Stomach (tissue), 9 donors: ENCODE measurements around the gene JPH2. TPM values are rescaled to one million over a fixed set of nuclear protein-coding genes. Genes with fewer than 3 reads are reported as not detected.

Source experiments
- DNase-seq, 2 donors: peaks; one replicate each; pipeline versions ENCODE4 v3.0.0 to v3.0.0-alpha.2; 2013 to 2019
- H3K27ac ChIP-seq, 5 donors: fragments of 200-600 bp in 4 of 5; sonication (generic) in 4 of 5; one replicate each; pipeline ENCODE4 v1.5.1; 2013 to 2019; ENCODE audit warnings: mild to moderate bottlenecking in 1 of 5, moderate library complexity in 1 of 5
- H3K27me3 ChIP-seq, 3 donors: fragments of 200-600 bp; sonication (generic); one replicate each; pipeline ENCODE4 v1.5.1; 2017 to 2019; ENCODE audit warnings: mixed run types in 1 of 3
- H3K36me3 ChIP-seq, 4 donors: fragments of 200-600 bp; sonication (generic); 1 replicate in 3 of 4; 2 replicates in 1 of 4; pipeline ENCODE4 v1.5.1; 2016 to 2019
- H3K4me1 ChIP-seq, 4 donors: fragments of 200-600 bp; sonication (generic); one replicate each; pipeline ENCODE4 v1.5.1; 2016 to 2019
- H3K4me3 ChIP-seq, 4 donors: fragments of 200-600 bp; sonication (generic) in 3 of 4; one replicate each; pipeline ENCODE4 v1.5.1; 2016 to 2019; ENCODE audit warnings: mild to moderate bottlenecking in 1 of 4
- H3K9me3 ChIP-seq, 4 donors: fragments of 200-600 bp; sonication (generic); one replicate each; pipeline ENCODE4 v1.5.1; 2016 to 2019
- EP300 ChIP-seq: sonication (generic); formaldehyde crosslinking; IDR thresholded peaks from one replicate; pipeline ENCODE4 v1.6.1; 2017; ENCODE audit warnings: antibody characterized with exemption
- POLR2A ChIP-seq, 4 donors: fragments of 450-650 bp; IDR thresholded peaks; one replicate each; pipeline ENCODE4 v1.6.1; 2016; ENCODE audit warnings: antibody characterized with exemption in 4 of 4, control low read depth in 2 of 4, mild to moderate bottlenecking in 1 of 4, moderate library complexity in 1 of 4
- POLR2AphosphoS5 ChIP-seq, 3 donors: sonication (generic); formaldehyde crosslinking; IDR thresholded peaks; one replicate each; pipeline ENCODE4 v1.6.1; 2016; ENCODE audit warnings: antibody characterized with exemption in 3 of 3
- WGBS, 5 donors: extraction: QIAGEN DNeasy Blood & Tissue Kit in 3 of 5; methylation state at CpG; one replicate each; pipeline versions ENCODE4 v1.1.5 to v1.1.7; 2013 to 2018; 5-methylcytosine and 5-hydroxymethylcytosine counted together
- intact Hi-C: fragments of 100-400 bp; cut with DNase I; formaldehyde crosslinking; loops from one replicate; pipeline ENCODE4 v1.15.1; 2023; ENCODE audit warnings: low total_unique reads
- polyA plus RNA-seq, 3 donors: library from polyadenylated mRNA; stranded (reverse); fragments of 200-250 nt; gene quantifications; one replicate each; pipeline ENCODE4 v1.2.3, GENCODE V29; 2013
- total RNA-seq, 5 donors: library from RNA; depleted of rRNA; stranded (reverse); fragments of >200 nt; gene quantifications; one replicate each; pipeline versions ENCODE4 v1.1.0 to v1.2.3, GENCODE V29; 2014 to 2016
- TF ChIP-seq, protein P1 (sequence below), 7 experiments: fragments of 450-650 bp in 4 of 7; fragments of 200-600 bp in 3 of 7; sonication (generic) in 3 of 7; IDR thresholded peaks; one replicate each; pipeline ENCODE4 v1.5.1; 2016 to 2019; ENCODE audit warnings: antibody characterized with exemption in 7 of 7, control low read depth in 2 of 7, mild to moderate bottlenecking in 1 of 7
- donor health status: healthy with polysubstance abuse.
- donor health status: Bipolar disorder and iron deficiency.
- donor health status: healthy.

The JPH2 gene
- total and polyA plus RNA-seq, 8 donors, result 0.15 to 51.9 (median 10.9) TPM

DNA sequence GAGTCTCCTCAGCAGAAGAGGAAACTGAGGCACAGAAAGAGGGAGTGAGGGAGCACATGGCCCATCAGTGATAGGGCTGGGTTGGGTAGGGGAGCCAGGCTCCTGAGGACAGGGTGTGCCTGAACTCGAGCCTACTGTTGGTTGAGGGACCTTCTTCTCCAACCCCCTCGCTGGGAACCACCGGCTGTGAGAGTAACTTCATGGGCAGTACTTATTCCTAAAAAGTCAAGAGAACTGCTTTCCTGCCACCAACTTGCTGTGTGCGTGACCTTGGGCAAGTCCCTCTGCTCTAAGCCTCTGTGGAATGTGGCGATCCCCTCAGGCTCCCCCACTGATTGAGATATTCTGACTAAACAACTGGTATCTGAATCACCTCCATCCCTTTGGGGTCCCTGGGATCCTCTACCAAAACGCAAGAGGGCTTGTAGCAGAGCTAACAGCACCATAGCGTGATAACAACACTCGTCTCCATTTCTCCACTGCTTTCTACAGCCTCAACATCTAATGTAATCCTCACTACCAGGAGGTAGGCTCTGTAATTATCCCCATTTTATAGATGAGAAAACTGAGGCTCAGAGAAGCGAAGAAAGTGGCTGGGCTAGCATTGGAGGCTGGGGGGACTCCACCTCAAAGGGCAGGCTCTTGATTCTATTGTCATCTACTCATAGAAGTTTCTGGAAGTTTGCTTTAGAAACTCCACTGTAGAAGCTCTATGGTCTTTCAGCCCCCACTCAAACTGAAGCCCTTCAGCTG lies 76.0 kb downstream of the JPH2 start:
- Histone ChIP-seq H3K4me1 (peaks cover under 1 to 25% (median 9%) of the 10 kb centered on the region in 4 donors), H3K4me3 (no peak overlapping the region), H3K27ac (peak overlapping the region in 1 of 5 donors; percentile 49), H3K9me3 (peaks cover 0 to 10% (median 7%) of the 10 kb centered on the region in 4 donors), H3K27me3 (peaks cover 0 to 54% (median 10%) of the 10 kb centered on the region in 3 donors), H3K36me3 (no peaks in the 10 kb centered on the region)
- DNase-seq, result no peak
- intact Hi-C loops, result no loop called here
- 58 to 85% (median 71%) methylated on average over 7 to 9 of the region's 9 CpGs for WGBS, 5 donors
- TF ChIP-seq EP300 (no peak), POLR2AphosphoS5 (IDR thresholded peaks at IDR 0.05) (no peak)

- Histone ChIP-seq H3K4me1 (peaks cover 0 to 31% (median 10%) of the 10 kb centered on the region in 4 donors), H3K4me3 (no peak overlapping the region), H3K36me3 (no peaks in the 10 kb centered on the region), H3K27me3 (peaks cover 0 to 43% (median 3%) of the 10 kb centered on the region in 3 donors), H3K27ac (no peak overlapping the region), H3K9me3 (peaks cover 0 to 10% (median 7%) of the 10 kb centered on the region in 4 donors)
- 23 to 45% (median 31%) methylated on average over 4 to 5 of the region's 5 CpGs for WGBS, 5 donors
- intact Hi-C loops, result no loop called here
- TF ChIP-seq POLR2A (IDR thresholded peaks at IDR 0.05) (no peak), EP300 (no peak), POLR2AphosphoS5 (IDR thresholded peaks at IDR 0.05) (no peak)
- TF ChIP-seq, protein P1, sequence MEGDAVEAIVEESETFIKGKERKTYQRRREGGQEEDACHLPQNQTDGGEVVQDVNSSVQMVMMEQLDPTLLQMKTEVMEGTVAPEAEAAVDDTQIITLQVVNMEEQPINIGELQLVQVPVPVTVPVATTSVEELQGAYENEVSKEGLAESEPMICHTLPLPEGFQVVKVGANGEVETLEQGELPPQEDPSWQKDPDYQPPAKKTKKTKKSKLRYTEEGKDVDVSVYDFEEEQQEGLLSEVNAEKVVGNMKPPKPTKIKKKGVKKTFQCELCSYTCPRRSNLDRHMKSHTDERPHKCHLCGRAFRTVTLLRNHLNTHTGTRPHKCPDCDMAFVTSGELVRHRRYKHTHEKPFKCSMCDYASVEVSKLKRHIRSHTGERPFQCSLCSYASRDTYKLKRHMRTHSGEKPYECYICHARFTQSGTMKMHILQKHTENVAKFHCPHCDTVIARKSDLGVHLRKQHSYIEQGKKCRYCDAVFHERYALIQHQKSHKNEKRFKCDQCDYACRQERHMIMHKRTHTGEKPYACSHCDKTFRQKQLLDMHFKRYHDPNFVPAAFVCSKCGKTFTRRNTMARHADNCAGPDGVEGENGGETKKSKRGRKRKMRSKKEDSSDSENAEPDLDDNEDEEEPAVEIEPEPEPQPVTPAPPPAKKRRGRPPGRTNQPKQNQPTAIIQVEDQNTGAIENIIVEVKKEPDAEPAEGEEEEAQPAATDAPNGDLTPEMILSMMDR (IDR thresholded peaks at IDR 0.05), result peak in 1 of 7 experiments; percentile 8
- peak in 1 of 2 donors; percentile 53 for DNase-seq
Observed at GRCh38 chr20:44109951-44110361, 77.0 kb downstream of the JPH2 start.

GRCh38 chr20:44106615-44107014 lies 80.4 kb downstream of the JPH2 start:
- Histone ChIP-seq H3K27ac (no peak overlapping the region), H3K4me3 (no peak overlapping the region), H3K4me1 (peaks cover 0 to 16% (median 4%) of the 10 kb centered on the region in 4 donors), H3K27me3 (peaks cover 0 to 44% (median 3%) of the 10 kb centered on the region in 3 donors), H3K36me3 (no peaks in the 10 kb centered on the region), H3K9me3 (peaks cover 0 to 26% (median 15%) of the 10 kb centered on the region in 4 donors)
- intact Hi-C loops, result no loop called here
- no peak for DNase-seq
- TF ChIP-seq, protein P1 (IDR thresholded peaks at IDR 0.05), result no peak
- TF ChIP-seq POLR2A (IDR thresholded peaks at IDR 0.05) (no peak), EP300 (no peak), POLR2AphosphoS5 (IDR thresholded peaks at IDR 0.05) (no peak)
- WGBS, 5 donors, result 74 to 85% (median 77%) methylated on average over 5 of the region's 5 CpGs

DNA sequence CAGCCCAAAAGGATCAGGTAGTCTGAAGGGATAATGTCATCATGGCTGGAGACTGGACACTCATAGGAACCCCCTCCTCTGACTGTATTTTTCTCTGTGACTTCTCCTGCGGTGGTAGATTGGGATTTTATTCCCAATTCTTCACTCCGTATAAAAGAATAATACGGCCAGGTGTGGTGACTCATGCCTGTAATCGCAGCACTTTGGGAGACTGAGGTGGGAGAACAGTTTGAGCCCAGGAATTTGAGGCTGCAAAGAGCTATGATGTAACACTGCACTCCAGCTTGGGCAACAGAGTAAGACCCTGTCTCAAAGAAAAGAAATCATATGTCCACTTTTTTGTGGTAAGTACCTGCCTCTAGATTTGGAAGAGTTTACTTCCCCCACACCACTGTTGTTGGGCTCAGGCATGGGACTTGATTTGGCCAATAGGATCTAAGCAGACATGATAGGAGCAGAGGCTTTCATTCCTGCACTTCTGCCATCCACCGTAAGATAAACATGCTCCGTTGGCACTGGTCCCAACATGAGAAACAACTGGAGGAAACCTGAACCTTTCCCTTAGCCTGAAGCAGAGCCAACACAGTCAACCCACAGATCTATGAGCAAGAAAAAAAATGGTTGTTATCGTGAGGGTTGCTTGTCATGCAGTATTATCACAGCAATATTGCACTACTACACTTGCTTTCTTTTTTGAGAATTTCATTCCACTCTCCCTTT lies 82.0 kb downstream of the JPH2 start:
- Histone ChIP-seq H3K4me3 (no peak overlapping the region), H3K36me3 (no peaks in the 10 kb centered on the region), H3K9me3 (peaks cover 0 to 26% (median 15%) of the 10 kb centered on the region in 4 donors), H3K4me1 (peaks cover 0 to 11% (median 3%) of the 10 kb centered on the region in 4 donors), H3K27ac (no peak overlapping the region), H3K27me3 (peaks cover 0 to 30% (median 3%) of the 10 kb centered on the region in 3 donors)
- TF ChIP-seq POLR2AphosphoS5 (IDR thresholded peaks at IDR 0.05) (no peak), EP300 (no peak), POLR2A (IDR thresholded peaks at IDR 0.05) (no peak)
- TF ChIP-seq, protein P1 (IDR thresholded peaks at IDR 0.05), result no peak
- 40 to 58% (median 50%) methylated on average over 7 of the region's 7 CpGs for WGBS, 5 donors
- intact Hi-C loops, result no loop called here
- peak in 1 of 2 donors; percentile 59 for DNase-seq
